Activated naive CD8-positive, alpha-beta T cell (primary cell): ENCODE results near the gene THSD4.

Experiments
- H3K27ac Mint-ChIP-seq: one replicate; pipeline ENCODE4 v1.8.0; 2021; ENCODE audit warnings: mixed read lengths
- H3K27me3 Mint-ChIP-seq: one replicate; pipeline ENCODE4 v1.8.0; 2021; ENCODE audit warnings: mixed read lengths
- H3K36me3 Mint-ChIP-seq: one replicate; pipeline ENCODE4 v1.8.0; 2021; ENCODE audit warnings: mixed read lengths
- H3K4me1 Mint-ChIP-seq: one replicate; pipeline ENCODE4 v1.8.0; 2021; ENCODE audit warnings: low read depth, mixed read lengths
- H3K4me3 Mint-ChIP-seq: one replicate; pipeline ENCODE4 v1.8.0; 2021; ENCODE audit warnings: mild to moderate bottlenecking, mixed read lengths
- H3K9me3 Mint-ChIP-seq: one replicate; pipeline ENCODE4 v1.8.0; 2021; ENCODE audit warnings: low read depth, mixed read lengths

The THSD4 gene

GRCh38 chr15:71565631-71566160 is 450.4 kb downstream of the THSD4 start:
- H3K36me3 Mint-ChIP-seq = no peaks in the 10 kb centered on the region
- H3K27ac Mint-ChIP-seq = no peak overlapping the region
- H3K9me3 Mint-ChIP-seq = no peaks in the 10 kb centered on the region
- H3K4me1 Mint-ChIP-seq = no peaks in the 10 kb centered on the region
- H3K4me3 Mint-ChIP-seq = no peak overlapping the region
- peaks cover 11% of the 10 kb centered on the region for H3K27me3 Mint-ChIP-seq

GRCh38 chr15:71566226-71566625 is 451.0 kb downstream of the THSD4 start:
- H3K27me3 Mint-ChIP-seq = peaks cover 10% of the 10 kb centered on the region
- no peaks in the 10 kb centered on the region for H3K4me1 Mint-ChIP-seq
- H3K36me3 Mint-ChIP-seq = no peaks in the 10 kb centered on the region
- no peaks in the 10 kb centered on the region for H3K9me3 Mint-ChIP-seq
- H3K4me3 Mint-ChIP-seq = no peak overlapping the region
- no peak overlapping the region for H3K27ac Mint-ChIP-seq

- Mint-ChIP-seq H3K4me3 (no peak overlapping the region), H3K27me3 (peaks cover 6% of the 10 kb centered on the region), H3K36me3 (no peaks in the 10 kb centered on the region), H3K9me3 (no peaks in the 10 kb centered on the region), H3K27ac (no peak overlapping the region), H3K4me1 (no peaks in the 10 kb centered on the region)
These were observed 451.9 kb downstream of the THSD4 start for GRCh38 chr15:71567173-71567572.

- Mint-ChIP-seq H3K9me3 (no peaks in the 10 kb centered on the region), H3K4me1 (no peaks in the 10 kb centered on the region), H3K4me3 (no peak overlapping the region), H3K27me3 (peaks cover 2% of the 10 kb centered on the region), H3K27ac (no peak overlapping the region), H3K36me3 (no peaks in the 10 kb centered on the region)
These were observed 453.0 kb downstream of the THSD4 start for GRCh38 chr15:71568227-71568626.

- H3K27me3 Mint-ChIP-seq = peaks cover 2% of the 10 kb centered on the region
- no peaks in the 10 kb centered on the region for H3K4me1 Mint-ChIP-seq
- no peak overlapping the region for H3K4me3 Mint-ChIP-seq
- no peaks in the 10 kb centered on the region for H3K9me3 Mint-ChIP-seq
- H3K36me3 Mint-ChIP-seq = no peaks in the 10 kb centered on the region
- H3K27ac Mint-ChIP-seq = no peak overlapping the region
These were observed 455.5 kb downstream of the THSD4 start for GRCh38 chr15:71570736-71571135.

- Mint-ChIP-seq H3K9me3 (no peaks in the 10 kb centered on the region), H3K36me3 (no peaks in the 10 kb centered on the region), H3K4me3 (no peak overlapping the region), H3K27me3 (peaks cover 5% of the 10 kb centered on the region), H3K27ac (no peak overlapping the region), H3K4me1 (no peaks in the 10 kb centered on the region)
These were observed 456.4 kb downstream of the THSD4 start for GRCh38 chr15:71571641-71572040.

GRCh38 chr15:71572452-71573053 is 457.3 kb downstream of the THSD4 start:
- Mint-ChIP-seq H3K9me3 (no peaks in the 10 kb centered on the region), H3K27me3 (peaks cover 5% of the 10 kb centered on the region), H3K27ac (no peak overlapping the region), H3K4me1 (no peaks in the 10 kb centered on the region), H3K36me3 (no peaks in the 10 kb centered on the region), H3K4me3 (no peak overlapping the region)

- H3K9me3 Mint-ChIP-seq = no peaks in the 10 kb centered on the region
- H3K27me3 Mint-ChIP-seq = peaks cover 5% of the 10 kb centered on the region
- no peaks in the 10 kb centered on the region for H3K36me3 Mint-ChIP-seq
- no peak overlapping the region for H3K4me3 Mint-ChIP-seq
- H3K27ac Mint-ChIP-seq = no peak overlapping the region
- no peaks in the 10 kb centered on the region for H3K4me1 Mint-ChIP-seq
These were observed 458.3 kb downstream of the THSD4 start for GRCh38 chr15:71573599-71573998.

- Mint-ChIP-seq H3K9me3 (no peaks in the 10 kb centered on the region), H3K4me1 (no peaks in the 10 kb centered on the region), H3K4me3 (no peak overlapping the region), H3K27me3 (peaks cover 7% of the 10 kb centered on the region), H3K36me3 (no peaks in the 10 kb centered on the region), H3K27ac (no peak overlapping the region)
These were observed 460.3 kb downstream of the THSD4 start for GRCh38 chr15:71575474-71576045.

GRCh38 chr15:71577071-71577470 is 461.8 kb downstream of the THSD4 start:
- Mint-ChIP-seq H3K36me3 (no peaks in the 10 kb centered on the region), H3K4me3 (no peak overlapping the region), H3K27ac (no peak overlapping the region), H3K4me1 (no peaks in the 10 kb centered on the region), H3K9me3 (no peaks in the 10 kb centered on the region), H3K27me3 (peaks cover 10% of the 10 kb centered on the region)

- Mint-ChIP-seq H3K27ac (no peak overlapping the region), H3K27me3 (peaks cover 15% of the 10 kb centered on the region), H3K4me3 (no peak overlapping the region), H3K4me1 (no peaks in the 10 kb centered on the region), H3K9me3 (peaks cover 21% of the 10 kb centered on the region), H3K36me3 (peaks cover 3% of the 10 kb centered on the region)
These were observed 466.2 kb downstream of the THSD4 start for GRCh38 chr15:71581398-71581930.

- H3K36me3 Mint-ChIP-seq = peaks cover 5% of the 10 kb centered on the region
- peaks cover 21% of the 10 kb centered on the region for H3K9me3 Mint-ChIP-seq
- H3K4me1 Mint-ChIP-seq = no peaks in the 10 kb centered on the region
- H3K27me3 Mint-ChIP-seq = peaks cover 21% of the 10 kb centered on the region
- H3K27ac Mint-ChIP-seq = no peak overlapping the region
- no peak overlapping the region for H3K4me3 Mint-ChIP-seq
These were observed 469.9 kb downstream of the THSD4 start for GRCh38 chr15:71585159-71585558.

GRCh38 chr15:71586463-71586862 is 471.2 kb downstream of the THSD4 start:
- Mint-ChIP-seq H3K9me3 (peaks cover 21% of the 10 kb centered on the region), H3K27ac (no peak overlapping the region), H3K27me3 (peaks cover 17% of the 10 kb centered on the region), H3K4me3 (no peak overlapping the region), H3K36me3 (peaks cover 5% of the 10 kb centered on the region), H3K4me1 (no peaks in the 10 kb centered on the region)

- Mint-ChIP-seq H3K27me3 (peaks cover 14% of the 10 kb centered on the region), H3K4me1 (no peaks in the 10 kb centered on the region), H3K4me3 (no peak overlapping the region), H3K27ac (no peak overlapping the region), H3K36me3 (peaks cover 5% of the 10 kb centered on the region), H3K9me3 (peaks cover 12% of the 10 kb centered on the region)
These were observed 473.5 kb downstream of the THSD4 start for GRCh38 chr15:71588746-71589145.

GRCh38 chr15:71591057-71591456 is 475.8 kb downstream of the THSD4 start:
- H3K9me3 Mint-ChIP-seq = peaks cover 4% of the 10 kb centered on the region
- H3K27me3 Mint-ChIP-seq = peaks cover 7% of the 10 kb centered on the region
- no peak overlapping the region for H3K4me3 Mint-ChIP-seq
- no peak overlapping the region for H3K27ac Mint-ChIP-seq
- H3K36me3 Mint-ChIP-seq = peaks cover 2% of the 10 kb centered on the region
- no peaks in the 10 kb centered on the region for H3K4me1 Mint-ChIP-seq

GRCh38 chr15:71592203-71592602 is 476.9 kb downstream of the THSD4 start:
- no peak overlapping the region for H3K27ac Mint-ChIP-seq
- H3K9me3 Mint-ChIP-seq = no peaks in the 10 kb centered on the region
- H3K4me3 Mint-ChIP-seq = no peak overlapping the region
- peaks cover 7% of the 10 kb centered on the region for H3K27me3 Mint-ChIP-seq
- peaks cover 2% of the 10 kb centered on the region for H3K36me3 Mint-ChIP-seq
- H3K4me1 Mint-ChIP-seq = no peaks in the 10 kb centered on the region
